WTC11 (cell line): ENCODE data around the gene USH1G. TPM values are rescaled to one million over a fixed set of nuclear protein-coding genes. Genes with fewer than 3 reads are reported as not detected.

Source experiments
- ATAC-seq: fragments of 200-7000 bp; cut with Tn5 transposase; 2 replicates; pipeline ENCODE4 v1.10.0; 2021; ENCODE audit warnings: mild to moderate bottlenecking, moderate library complexity
- CTCF ChIA-PET: fragments of 300-600 bp; sonication (Branson Sonifier 250); formaldehyde crosslinking; loops from one replicate; lab custom pipeline; 2021; ENCODE audit warnings: antibody characterized with exemption; lab: Charles Lee
- POLR2A ChIA-PET: fragments of 350-600 bp; sonication (Branson Sonifier 250); formaldehyde crosslinking; loops from one replicate; lab custom pipeline; 2021; ENCODE audit warnings: antibody characterized with exemption; lab: Charles Lee
- DNase-seq: peaks from one replicate; pipeline ENCODE4 v3.0.0; 2021; ENCODE audit warnings: low spot score
- H3K27ac Mint-ChIP-seq: 2 replicates; pipeline ENCODE4 v1.8.0; 2021; ENCODE audit warnings: mixed read lengths
- H3K27me3 Mint-ChIP-seq: 2 replicates; pipeline ENCODE4 v1.8.0; 2021; ENCODE audit warnings: low read depth, mild to moderate bottlenecking, moderate library complexity, mixed read lengths
- H3K36me3 Mint-ChIP-seq: 2 replicates; pipeline ENCODE4 v1.8.0; 2021; ENCODE audit warnings: mixed read lengths
- H3K4me1 Mint-ChIP-seq: 2 replicates; pipeline ENCODE4 v1.8.0; 2022; ENCODE audit warnings: mixed read lengths
- H3K4me3 Mint-ChIP-seq: 2 replicates; pipeline ENCODE4 v1.8.0; 2021; ENCODE audit warnings: mild to moderate bottlenecking, moderate library complexity, mixed read lengths
- H3K9me3 Mint-ChIP-seq: 2 replicates; pipeline ENCODE4 v1.8.0; 2021; ENCODE audit warnings: mixed read lengths
- AR ChIP-seq: fragments of 250-450 bp; sonication (Bioruptor Pico); IDR thresholded peaks from 2 replicates; pipeline ENCODE4 v1.9.0; 2021; ENCODE audit warnings: mild to moderate bottlenecking
- ATF6 ChIP-seq: sonication (generic); formaldehyde crosslinking; IDR thresholded peaks from 2 replicates; pipeline ENCODE4 v1.8.1; 2023; ENCODE audit warnings: mild to moderate bottlenecking, missing genetic modification reagents
- NFATC4 ChIP-seq: fragments of 250-450 bp; sonication (Bioruptor Pico); IDR thresholded peaks from 2 replicates; pipeline ENCODE4 v1.9.0; 2021; ENCODE audit warnings: mild to moderate bottlenecking
- NR1H2 ChIP-seq: sonication (generic); formaldehyde crosslinking; IDR thresholded peaks from 2 replicates; pipeline ENCODE4 v1.9.0; 2021; ENCODE audit warnings: mild to moderate bottlenecking, moderate library complexity, missing genetic modification reagents
- SOX15 ChIP-seq: fragments of 250-450 bp; sonication (Bioruptor Pico); IDR thresholded peaks from 2 replicates; pipeline ENCODE4 v1.9.0; 2021; ENCODE audit warnings: mild to moderate bottlenecking
- TEAD4 ChIP-seq: sonication (generic); formaldehyde crosslinking; IDR thresholded peaks from 2 replicates; pipeline ENCODE4 v1.8.0; 2022; ENCODE audit warnings: mild to moderate bottlenecking, missing genetic modification reagents
- total RNA-seq: library from RNA; stranded (reverse); gene quantifications from 3 replicates; pipeline ENCODE4 v1.2.3, GENCODE V29; 2021
- TF ChIP-seq, protein P1 (sequence below): sonication (generic); formaldehyde crosslinking; IDR thresholded peaks from 2 replicates; pipeline ENCODE4 v1.8.1; 2022; ENCODE audit warnings: mild to moderate bottlenecking, missing genetic modification reagents, moderate library complexity, borderline replicate concordance
- TF ChIP-seq, protein P2 (sequence below): sonication (generic); formaldehyde crosslinking; IDR thresholded peaks from 2 replicates; pipeline ENCODE4 v1.8.0; 2023; ENCODE audit warnings: mild to moderate bottlenecking, missing genetic modification reagents
- TF ChIP-seq, protein P3 (sequence below): fragments of 250-450 bp; sonication (Bioruptor Pico); IDR thresholded peaks from 2 replicates; pipeline ENCODE4 v2.1.2; 2022; ENCODE audit warnings: mild to moderate bottlenecking, moderate library complexity

USH1G gene
- total RNA-seq, 1 experiment from 2014 or later: 1.9 TPM

DNA sequence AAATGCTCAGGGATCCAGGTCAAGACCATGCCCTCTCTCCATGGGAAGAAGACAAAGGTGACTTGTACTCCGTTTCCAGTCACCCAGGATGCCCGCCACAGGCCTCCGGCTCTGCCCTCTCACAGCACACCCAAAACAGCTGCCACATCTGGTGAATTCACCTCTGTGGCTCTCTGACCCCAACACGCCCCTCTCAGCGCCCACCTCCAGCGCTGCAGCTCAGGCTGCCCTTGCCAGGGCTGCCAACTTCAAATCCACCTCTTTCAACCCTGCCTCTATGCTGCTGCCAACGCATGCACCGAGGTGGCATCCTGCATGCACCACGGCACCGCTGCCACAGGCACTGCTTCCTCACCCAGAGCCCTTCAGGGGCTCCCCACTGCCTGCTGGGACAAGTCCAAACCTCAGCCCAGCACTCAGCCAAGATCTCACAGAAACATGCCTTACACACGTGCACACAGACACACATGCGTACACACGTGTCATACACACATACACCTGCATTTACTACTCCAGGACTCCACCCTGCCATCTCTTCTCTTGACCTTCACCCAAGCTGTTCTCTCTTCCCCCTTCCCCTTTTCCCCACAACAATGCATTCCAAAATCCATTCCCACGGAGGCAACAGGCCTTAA is 42.0 kb upstream of the USH1G start:
- no peak for DNase-seq
- POLR2A ChIA-PET: interaction anchor here (0.5 kb wide), 1 partner anchor 15 kb away, joined by 6 read pairs; no protein-coding TSS in a partner anchor
- H3K36me3 Mint-ChIP-seq: no peaks in the 10 kb centered on the region

More for the DNA sequence above, 42.0 kb upstream of the USH1G start:
- Mint-ChIP-seq H3K4me1 (peaks cover 17% of the 10 kb centered on the region), H3K9me3 (no peaks in the 10 kb centered on the region), H3K27ac (peak overlapping the region; percentile 17; the same call in 1 of the 2 replicates), H3K4me3 (no peak overlapping the region), H3K27me3 (peaks cover 8% of the 10 kb centered on the region; the same call in 1 of the 2 replicates)
- TF ChIP-seq TEAD4: no peak
- TF ChIP-seq SOX15: no peak
- TF ChIP-seq AR: no peak
- TF ChIP-seq, protein P1, sequence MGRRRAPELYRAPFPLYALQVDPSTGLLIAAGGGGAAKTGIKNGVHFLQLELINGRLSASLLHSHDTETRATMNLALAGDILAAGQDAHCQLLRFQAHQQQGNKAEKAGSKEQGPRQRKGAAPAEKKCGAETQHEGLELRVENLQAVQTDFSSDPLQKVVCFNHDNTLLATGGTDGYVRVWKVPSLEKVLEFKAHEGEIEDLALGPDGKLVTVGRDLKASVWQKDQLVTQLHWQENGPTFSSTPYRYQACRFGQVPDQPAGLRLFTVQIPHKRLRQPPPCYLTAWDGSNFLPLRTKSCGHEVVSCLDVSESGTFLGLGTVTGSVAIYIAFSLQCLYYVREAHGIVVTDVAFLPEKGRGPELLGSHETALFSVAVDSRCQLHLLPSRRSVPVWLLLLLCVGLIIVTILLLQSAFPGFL (CRISPR knock-in tag): no peak
- TF ChIP-seq NR1H2 (CRISPR knock-in tag): no peak
- TF ChIP-seq, protein P2, sequence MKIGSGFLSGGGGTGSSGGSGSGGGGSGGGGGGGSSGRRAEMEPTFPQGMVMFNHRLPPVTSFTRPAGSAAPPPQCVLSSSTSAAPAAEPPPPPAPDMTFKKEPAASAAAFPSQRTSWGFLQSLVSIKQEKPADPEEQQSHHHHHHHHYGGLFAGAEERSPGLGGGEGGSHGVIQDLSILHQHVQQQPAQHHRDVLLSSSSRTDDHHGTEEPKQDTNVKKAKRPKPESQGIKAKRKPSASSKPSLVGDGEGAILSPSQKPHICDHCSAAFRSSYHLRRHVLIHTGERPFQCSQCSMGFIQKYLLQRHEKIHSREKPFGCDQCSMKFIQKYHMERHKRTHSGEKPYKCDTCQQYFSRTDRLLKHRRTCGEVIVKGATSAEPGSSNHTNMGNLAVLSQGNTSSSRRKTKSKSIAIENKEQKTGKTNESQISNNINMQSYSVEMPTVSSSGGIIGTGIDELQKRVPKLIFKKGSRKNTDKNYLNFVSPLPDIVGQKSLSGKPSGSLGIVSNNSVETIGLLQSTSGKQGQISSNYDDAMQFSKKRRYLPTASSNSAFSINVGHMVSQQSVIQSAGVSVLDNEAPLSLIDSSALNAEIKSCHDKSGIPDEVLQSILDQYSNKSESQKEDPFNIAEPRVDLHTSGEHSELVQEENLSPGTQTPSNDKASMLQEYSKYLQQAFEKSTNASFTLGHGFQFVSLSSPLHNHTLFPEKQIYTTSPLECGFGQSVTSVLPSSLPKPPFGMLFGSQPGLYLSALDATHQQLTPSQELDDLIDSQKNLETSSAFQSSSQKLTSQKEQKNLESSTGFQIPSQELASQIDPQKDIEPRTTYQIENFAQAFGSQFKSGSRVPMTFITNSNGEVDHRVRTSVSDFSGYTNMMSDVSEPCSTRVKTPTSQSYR: no peak
- TF ChIP-seq, protein P3, sequence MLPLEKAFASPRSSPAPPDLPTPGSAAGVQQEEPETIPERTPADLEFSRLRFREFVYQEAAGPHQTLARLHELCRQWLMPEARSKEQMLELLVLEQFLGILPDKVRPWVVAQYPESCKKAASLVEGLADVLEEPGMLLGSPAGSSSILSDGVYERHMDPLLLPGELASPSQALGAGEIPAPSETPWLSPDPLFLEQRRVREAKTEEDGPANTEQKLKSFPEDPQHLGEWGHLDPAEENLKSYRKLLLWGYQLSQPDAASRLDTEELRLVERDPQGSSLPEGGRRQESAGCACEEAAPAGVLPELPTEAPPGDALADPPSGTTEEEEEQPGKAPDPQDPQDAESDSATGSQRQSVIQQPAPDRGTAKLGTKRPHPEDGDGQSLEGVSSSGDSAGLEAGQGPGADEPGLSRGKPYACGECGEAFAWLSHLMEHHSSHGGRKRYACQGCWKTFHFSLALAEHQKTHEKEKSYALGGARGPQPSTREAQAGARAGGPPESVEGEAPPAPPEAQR: no peak
- TF ChIP-seq NFATC4 (CRISPR knock-in tag): no peak
- TF ChIP-seq ATF6 (CRISPR knock-in tag): no peak
- ATAC-seq: no peak
- CTCF ChIA-PET: interaction anchor here (2.4 kb wide), 1 partner anchor 103 kb away, joined by 8 read pairs; no protein-coding TSS in a partner anchor
